Mesothelial cell of epicardium (in vitro differentiated cells): ENCODE measurements around the gene ATP13A1. TPM values are rescaled to one million over a fixed set of nuclear protein-coding genes. Genes with fewer than 3 reads are reported as not detected.

Experiments used
- DNase-seq, 2 experiments: peaks; one replicate each; pipeline ENCODE4 v3.0.0; 2021; ENCODE audit warnings: low spot score in 2 of 2; ENCODE audit not compliant: unreplicated experiment in 2 of 2
- H3K27ac Mint-ChIP-seq: 2 replicates; pipeline ENCODE4 v1.8.0; 2021; ENCODE audit warnings: mixed read lengths
- H3K27me3 Mint-ChIP-seq: 2 replicates; pipeline ENCODE4 v1.8.0; 2021; ENCODE audit warnings: low read depth, mixed read lengths
- H3K36me3 Mint-ChIP-seq: 2 replicates; pipeline ENCODE4 v1.8.0; 2021; ENCODE audit warnings: mixed read lengths
- H3K4me1 Mint-ChIP-seq: 2 replicates; pipeline ENCODE4 v1.8.0; 2021; ENCODE audit warnings: mixed read lengths
- H3K4me3 Mint-ChIP-seq: 2 replicates; pipeline ENCODE4 v1.8.0; 2021; ENCODE audit warnings: mild to moderate bottlenecking, moderate library complexity, mixed read lengths
- H3K9me3 Mint-ChIP-seq: 2 replicates; pipeline ENCODE4 v1.8.0; 2021; ENCODE audit warnings: mixed read lengths
- total RNA-seq: library from RNA; stranded (reverse); gene quantifications from 3 replicates; pipeline ENCODE4 v1.2.1, GENCODE V29; 2021
- TF ChIP-seq, protein P1 (sequence below): fragments of 200-600 bp; sonication (generic); IDR thresholded peaks from one replicate; pipeline ENCODE4 v1.5.0; 2021; ENCODE audit warnings: antibody characterized with exemption; ENCODE audit not compliant: unreplicated experiment

The ATP13A1 gene
- total RNA-seq, 1 donor from 2014 or later: 88.3 TPM

DNA sequence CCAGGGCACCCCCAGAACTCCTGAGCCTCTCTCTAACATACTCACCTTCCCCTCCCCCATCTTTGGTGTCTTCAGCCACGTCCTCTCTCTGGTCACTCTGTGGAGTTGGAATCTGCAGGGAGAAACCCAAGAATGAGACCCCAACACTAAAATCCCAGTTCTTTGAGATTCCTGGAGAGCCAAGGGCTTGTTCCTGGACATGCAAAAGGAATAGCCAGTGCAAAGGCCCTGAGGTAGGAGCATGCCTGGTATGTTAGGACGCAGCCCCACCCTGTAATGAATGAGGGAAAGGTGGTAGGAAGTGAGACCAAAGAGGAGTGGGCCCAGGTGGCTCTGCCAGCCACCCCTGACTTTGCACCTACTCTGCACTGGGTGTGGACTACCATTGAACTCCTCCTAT lies 33.0 kb downstream of the ATP13A1 start:
- Mint-ChIP-seq H3K27me3 (no peaks in the 10 kb centered on the region), H3K4me1 (peaks cover 19% of the 10 kb centered on the region), H3K9me3 (no peaks in the 10 kb centered on the region), H3K36me3 (peaks cover 26% of the 10 kb centered on the region), H3K4me3 (no peak overlapping the region), H3K27ac (no peak overlapping the region)
- DNase-seq: no peak
- TF ChIP-seq, protein P1, sequence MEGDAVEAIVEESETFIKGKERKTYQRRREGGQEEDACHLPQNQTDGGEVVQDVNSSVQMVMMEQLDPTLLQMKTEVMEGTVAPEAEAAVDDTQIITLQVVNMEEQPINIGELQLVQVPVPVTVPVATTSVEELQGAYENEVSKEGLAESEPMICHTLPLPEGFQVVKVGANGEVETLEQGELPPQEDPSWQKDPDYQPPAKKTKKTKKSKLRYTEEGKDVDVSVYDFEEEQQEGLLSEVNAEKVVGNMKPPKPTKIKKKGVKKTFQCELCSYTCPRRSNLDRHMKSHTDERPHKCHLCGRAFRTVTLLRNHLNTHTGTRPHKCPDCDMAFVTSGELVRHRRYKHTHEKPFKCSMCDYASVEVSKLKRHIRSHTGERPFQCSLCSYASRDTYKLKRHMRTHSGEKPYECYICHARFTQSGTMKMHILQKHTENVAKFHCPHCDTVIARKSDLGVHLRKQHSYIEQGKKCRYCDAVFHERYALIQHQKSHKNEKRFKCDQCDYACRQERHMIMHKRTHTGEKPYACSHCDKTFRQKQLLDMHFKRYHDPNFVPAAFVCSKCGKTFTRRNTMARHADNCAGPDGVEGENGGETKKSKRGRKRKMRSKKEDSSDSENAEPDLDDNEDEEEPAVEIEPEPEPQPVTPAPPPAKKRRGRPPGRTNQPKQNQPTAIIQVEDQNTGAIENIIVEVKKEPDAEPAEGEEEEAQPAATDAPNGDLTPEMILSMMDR: no peak

- H3K27me3 Mint-ChIP-seq: no peaks in the 10 kb centered on the region
- H3K9me3 Mint-ChIP-seq: no peaks in the 10 kb centered on the region
- peaks cover 26% of the 10 kb centered on the region for H3K36me3 Mint-ChIP-seq
- TF ChIP-seq, protein P1: no peak
- H3K27ac Mint-ChIP-seq: no peak overlapping the region
- peak overlapping the region; percentile 8 for H3K4me3 Mint-ChIP-seq
- peaks cover 19% of the 10 kb centered on the region for H3K4me1 Mint-ChIP-seq
- no peak for DNase-seq
Measured at GRCh38 chr19:19630062-19630414, 33.4 kb downstream of the ATP13A1 start.

DNA sequence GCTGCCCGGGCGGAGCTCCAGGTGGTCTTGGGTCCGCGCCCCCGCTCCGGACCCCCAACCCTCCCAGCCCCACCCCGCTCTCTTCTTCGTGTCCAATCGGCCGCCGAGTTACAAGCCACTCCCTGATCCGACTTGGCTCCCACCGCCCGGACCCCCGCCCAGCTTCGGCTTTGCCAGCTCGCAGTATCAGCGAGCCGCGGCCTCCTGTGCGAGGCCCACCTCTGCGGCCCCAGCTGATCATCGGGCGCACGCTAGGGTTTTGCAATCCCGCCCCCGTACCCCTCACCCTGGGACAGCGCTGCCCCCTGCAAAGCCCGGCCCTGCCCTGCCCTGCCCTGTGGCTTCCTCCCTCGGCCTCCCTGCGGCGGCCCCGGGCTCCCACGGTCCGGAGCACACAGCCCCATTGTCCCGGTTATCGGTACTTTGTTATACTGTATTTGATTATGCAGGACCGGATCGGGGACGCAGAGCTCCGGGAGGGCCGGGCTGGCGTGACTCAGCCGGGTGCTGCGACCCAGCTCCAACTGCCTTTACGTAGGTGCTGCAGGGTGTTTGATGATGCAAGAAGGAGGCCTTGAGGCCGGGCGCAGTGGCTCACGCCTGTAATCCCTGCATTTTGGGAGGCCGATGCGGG lies 34.9 kb downstream of the ATP13A1 start:
- Mint-ChIP-seq H3K27ac (peak overlapping the region; percentile 83), H3K9me3 (no peaks in the 10 kb centered on the region), H3K36me3 (peaks cover 24% of the 10 kb centered on the region), H3K4me3 (peak overlapping the region; percentile 77), H3K27me3 (no peaks in the 10 kb centered on the region), H3K4me1 (peaks cover 19% of the 10 kb centered on the region)
- TF ChIP-seq, protein P1: no peak
- peak in 1 of 2 experiments; percentile 62 for DNase-seq

DNA sequence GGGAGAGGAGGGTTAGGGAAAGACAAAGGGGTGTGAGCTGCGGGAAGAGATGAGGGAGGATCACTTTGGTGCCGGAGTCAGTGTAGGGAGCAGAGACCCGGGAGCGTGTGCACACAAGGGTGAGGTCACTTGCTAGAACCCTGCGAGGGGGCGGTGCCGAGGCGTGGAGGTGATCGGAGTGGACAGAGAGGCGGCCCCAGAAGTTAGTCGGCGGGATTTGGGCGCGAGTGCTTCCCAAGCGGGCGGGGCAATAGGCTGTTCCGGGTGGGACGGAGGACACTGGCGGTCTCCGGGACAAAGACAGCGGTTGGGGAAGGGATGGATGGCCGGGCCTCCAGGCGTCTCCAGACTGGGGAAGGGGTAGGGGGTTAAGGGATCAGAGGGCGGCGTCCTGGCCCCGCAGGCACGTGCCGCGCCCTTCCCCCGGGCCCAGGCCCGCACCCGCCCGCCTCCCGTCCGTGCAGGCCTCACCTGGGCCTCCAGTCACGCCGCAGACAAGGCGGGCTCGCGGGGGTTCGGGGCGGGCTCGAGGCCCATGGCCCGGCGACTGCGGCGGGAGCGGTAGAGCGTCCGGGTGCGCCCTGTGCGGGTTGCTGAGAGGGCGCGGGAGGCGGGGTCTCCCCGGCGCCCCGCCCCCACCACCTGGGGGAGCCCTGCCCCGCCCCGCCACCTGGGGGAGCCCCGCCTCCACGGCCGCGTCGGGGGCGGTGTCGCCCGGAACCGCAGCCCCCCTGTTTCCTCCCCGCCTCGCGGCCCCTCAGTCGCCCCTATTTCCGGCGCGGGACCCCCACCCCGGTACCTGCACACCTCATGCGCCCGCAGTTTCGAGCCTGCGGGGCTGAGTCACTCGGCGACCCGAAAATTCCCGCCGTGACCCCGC lies 35.6 kb downstream of the ATP13A1 start, which contains the start of gene LPAR2:
Gene LPAR2, minus strand, starts transcription at position 600 of the 880 bp plus-strand sequence. CDS start 945 bp downstream, outside the sequence.
- H3K4me3 Mint-ChIP-seq: peak within 1 kb of the TSS; percentile 88
- H3K27ac Mint-ChIP-seq: peak within 1 kb of the TSS; percentile 92
- peaks cover 19% of the 10 kb centered on the region for H3K36me3 Mint-ChIP-seq
- peaks cover 19% of the 10 kb centered on the region for H3K4me1 Mint-ChIP-seq
- TF ChIP-seq, protein P1: no peak
- H3K27me3 Mint-ChIP-seq: no peaks in the 10 kb centered on the region
- DNase-seq: peak; percentile 67 to 80
- no peaks in the 10 kb centered on the region for H3K9me3 Mint-ChIP-seq

DNA sequence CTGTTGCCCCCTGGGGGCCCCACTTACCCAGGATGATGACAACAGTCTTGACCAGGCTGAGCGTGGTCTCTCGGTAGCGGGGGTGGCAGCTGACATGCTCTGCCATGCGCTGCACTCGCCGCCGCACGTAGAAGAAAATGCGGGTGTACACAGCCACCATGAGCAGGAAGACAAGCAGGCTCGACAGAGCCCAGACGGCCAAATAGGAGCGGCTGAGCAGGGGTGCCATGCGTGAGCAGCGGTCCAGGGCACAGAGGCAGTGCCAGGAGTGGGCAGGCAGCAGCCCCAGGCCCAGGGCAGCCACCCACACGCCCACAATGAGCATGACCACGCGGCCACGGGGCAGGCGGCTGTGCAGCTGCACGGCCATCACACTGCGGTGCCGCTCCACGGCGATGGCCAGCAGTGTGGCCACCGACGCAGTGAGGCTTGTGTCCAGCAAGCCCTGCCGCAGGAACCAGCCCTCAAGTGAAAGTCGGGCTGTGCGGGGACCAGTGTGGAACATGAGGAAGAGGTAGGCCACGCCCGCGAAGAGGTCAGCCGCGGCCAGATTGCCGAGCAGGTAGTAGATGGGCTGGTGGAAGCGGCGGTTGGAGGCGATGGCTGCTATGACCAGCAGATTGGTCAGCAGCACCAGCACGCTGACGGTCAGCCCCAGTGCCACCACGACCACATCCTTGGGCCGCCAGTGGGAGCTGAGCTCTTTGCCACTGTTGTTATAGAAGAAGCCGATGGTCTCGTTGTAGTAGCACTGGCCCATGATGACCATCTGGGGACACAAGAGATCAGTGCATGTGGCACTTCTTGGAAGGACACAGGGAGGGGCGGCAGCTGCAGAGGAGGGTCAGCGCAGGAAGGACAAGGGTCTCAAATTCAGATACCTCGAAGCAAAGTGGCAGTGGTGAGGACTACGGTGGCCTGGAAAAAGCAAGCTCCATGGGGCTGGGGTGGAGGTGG lies 36.7 kb downstream of the ATP13A1 start:
- no peak for DNase-seq
- H3K36me3 Mint-ChIP-seq: peaks cover 12% of the 10 kb centered on the region
- peak overlapping the region; percentile 88 for H3K4me3 Mint-ChIP-seq
- no peaks in the 10 kb centered on the region for H3K9me3 Mint-ChIP-seq
- H3K27me3 Mint-ChIP-seq: no peaks in the 10 kb centered on the region
- TF ChIP-seq, protein P1: no peak
- H3K4me1 Mint-ChIP-seq: peaks cover 19% of the 10 kb centered on the region
- H3K27ac Mint-ChIP-seq: peak overlapping the region; percentile 92
